A549 (cell line): ENCODE measurements around the gene PPCS.

ENCODE experiments used
- BHLHE40 ChIP-seq: IDR thresholded peaks from 2 replicates; pipeline ENCODE4 v1.6.1; 2012; ENCODE audit warnings: low read depth, low read length, inconsistent platforms
- CTCF ChIP-seq: fragments of >200 bp; sonication (Bioruptor Twin); formaldehyde crosslinking; IDR thresholded peaks from 3 replicates; pipeline ENCODE4 v1.5.1; 2016
- E2F6 ChIP-seq: IDR thresholded peaks from 2 replicates; pipeline ENCODE4 v1.6.1; 2012; ENCODE audit warnings: low read depth, borderline replicate concordance
- EP300 ChIP-seq, 2 experiments: fragments of >200 bp; sonication (Bioruptor Twin); formaldehyde crosslinking; IDR thresholded peaks; 2 replicates in 1 of 2; 3 replicates in 1 of 2; pipeline ENCODE4 v1.6.1; 2016 to 2017
- ESRRA ChIP-seq: fragments of 150-350 bp; IDR thresholded peaks from 2 replicates; pipeline ENCODE4 v1.6.1; 2014; ENCODE audit warnings: mild to moderate bottlenecking, low read length, borderline replicate concordance
- JUN ChIP-seq, 2 experiments: fragments of >200 bp; sonication (Bioruptor Twin); formaldehyde crosslinking; IDR thresholded peaks; 2 replicates in 1 of 2; 3 replicates in 1 of 2; pipeline ENCODE4 v1.6.1; 2016 to 2017
- JUNB ChIP-seq: fragments of >200 bp; sonication (Bioruptor Twin); formaldehyde crosslinking; IDR thresholded peaks from 2 replicates; pipeline ENCODE4 v1.6.1; 2016
- NFE2L2 ChIP-seq: fragments of 150-350 bp; conservative IDR thresholded peaks from 2 replicates; pipeline ENCODE4 v1.6.1; 2014; ENCODE audit warnings: low read length
- POLR2A ChIP-seq: IDR thresholded peaks from 2 replicates; pipeline ENCODE4 v1.6.1; 2012; ENCODE audit warnings: mild to moderate bottlenecking, low read length
- POLR2AphosphoS2 ChIP-seq: conservative IDR thresholded peaks from 2 replicates; pipeline ENCODE4 v1.6.1; 2012; ENCODE audit warnings: low read length, improper control_type of control experiment, inconsistent platforms
- RCOR1 ChIP-seq: fragments of 150-350 bp; IDR thresholded peaks from 2 replicates; pipeline ENCODE4 v1.6.1; 2014; ENCODE audit warnings: antibody characterized with exemption, low read length, low read depth
- REST ChIP-seq: fragments of 200-600 bp; sonication (generic); IDR thresholded peaks from 2 replicates; pipeline ENCODE4 v1.6.1; 2016; ENCODE audit warnings: antibody characterized with exemption, mild to moderate bottlenecking, moderate library complexity
- RFX5 ChIP-seq: fragments of 450-650 bp; IDR thresholded peaks from 2 replicates; pipeline ENCODE4 v1.7.1; 2014; ENCODE audit warnings: antibody characterized with exemption, mild to moderate bottlenecking, moderate library complexity
- SMC3 ChIP-seq: fragments of >200 bp; sonication (Bioruptor Twin); formaldehyde crosslinking; IDR thresholded peaks from 3 replicates; pipeline ENCODE4 v1.6.1; 2018; ENCODE audit warnings: inconsistent platforms

- TF ChIP-seq CTCF (no peak), BHLHE40 (no peak), ESRRA (no peak), RFX5 (no peak), NFE2L2 (no peak), POLR2AphosphoS2 (no peak), SMC3 (no peak), JUNB (no peak), EP300 (IDR thresholded peaks at IDR 0.05) (no peak), POLR2A (no peak), RCOR1 (no peak), JUN (IDR thresholded peaks at IDR 0.05) (no peak), REST (no peak), E2F6 (no peak)
These were observed 33.9 kb downstream of the PPCS start for GRCh38 chr1:42490237-42490636.
